Motor neuron (in vitro differentiated cells): ENCODE results near the gene PTGES3L. TPM values are rescaled to one million over a fixed set of nuclear protein-coding genes. Genes with fewer than 3 reads are reported as not detected.
A peak's percentile ranks its signal among the peaks of the same experiment; 100 is the strongest.
"Not testable (repeated sequence)": the region's sequence is repeated elsewhere in the genome, so short reads cannot be mapped to it uniquely, and the experiment has no call there.

Experiments used
- ATAC-seq, 8 experiments: fragments of 200-7000 bp; cut with Tn5 transposase; replicated peaks in 6 of 8; 2 replicates each; pipeline ENCODE4 v1.8.0; 2021; ENCODE audit warnings: mild to moderate bottlenecking in 8 of 8, moderate library complexity in 8 of 8
- H3K27ac ChIP-seq, 2 donors: fragments of 250-450 bp; sonication (Bioruptor Pico); 2 replicates each; pipeline ENCODE4 v1.9.0; 2021; ENCODE audit warnings: antibody characterized with exemption in 2 of 2, mild to moderate bottlenecking in 2 of 2, moderate library complexity in 1 of 2
- H3K4me1 ChIP-seq, 2 donors: fragments of 250-450 bp; sonication (Bioruptor Pico); replicated peaks in 1 of 2; 2 replicates each; pipeline ENCODE4 v1.6.1; 2021; ENCODE audit warnings: antibody characterized with exemption in 2 of 2, mild to moderate bottlenecking in 2 of 2, moderate library complexity in 1 of 2
- H3K4me3 ChIP-seq, 5 donors: fragments of 250-450 bp; sonication (Bioruptor Pico); 2 replicates each; pipeline ENCODE4 v1.9.0; 2021; ENCODE audit warnings: antibody characterized with exemption in 5 of 5, mild to moderate bottlenecking in 5 of 5, moderate library complexity in 4 of 5
- WGBS, 10 experiments: fragments of 450-650 bp; shearing (Covaris generic); methylation state at CpG; one replicate each; pipeline ENCODE4 v1.0.0; 2022; 5-methylcytosine and 5-hydroxymethylcytosine counted together
- in situ Hi-C, 9 experiments: fragments of 400-800 bp; cut with MboI; loops; one replicate each; pipeline ENCODE4 v1.15.0; 2021; ENCODE audit warnings: low sequenced_read_pairs in 9 of 9, low pct_unique_long_range_greater_than_20kb in 2 of 9; ENCODE audit not compliant: unreplicated experiment in 9 of 9
- total RNA-seq, 8 experiments: library from RNA; unstranded; fragments of 300-600 nt; gene quantifications; 2 replicates each; pipeline versions ENCODE4 v1.2.3 to v1.2.4, GENCODE V29; 2022

Gene PTGES3L
- total RNA-seq, 8 experiments from 2014 or later, result 0.76 to 3.6 (median 2.0) TPM

- ATAC-seq, result no peak
- 60 to 94% (median 84%) methylated on average over 1 to 5 of the region's 5 CpGs for WGBS, 10 experiments
- Histone ChIP-seq H3K4me3 (no peak overlapping the region), H3K27ac (no peak overlapping the region), H3K4me1 (peaks cover 0 to 17% of the 10 kb centered on the region in 2 donors)
- in situ Hi-C loops, result loop anchor here in 1 of 9 experiments (25.0 kb wide), 1 partner anchor 327 kb away; no protein-coding TSS in a partner anchor
Observed at GRCh38 chr17:43010667-43011308, 30.9 kb upstream of the PTGES3L start.

GRCh38 chr17:43006639-43007551 lies 27.0 kb upstream of the PTGES3L start, which contains the start of gene IFI35:
IFI35 (plus strand) TSS chr17:43006784; CDS start chr17:43006948, 164 bp downstream.
- in situ Hi-C loops, result loop anchor here in 1 of 9 experiments (25.0 kb wide), 1 partner anchor 330 kb away; no protein-coding TSS in a partner anchor
- peak within 1 kb of the TSS; percentile 48 to 49 for H3K27ac ChIP-seq

GRCh38 chr17:43003542-43004172 lies 23.8 kb upstream of the PTGES3L start:
- ATAC-seq, result peak in 3 of 8 experiments; percentile 1 to 11 (median 7)
- WGBS, 10 experiments, result 60 to 100% (median 96%) methylated on average over 1 to 3 of the region's 5 CpGs; no CpG with 5 or more reads in 4 of the 10 experiments
- Histone ChIP-seq H3K27ac (no peak overlapping the region), H3K4me3 (no peak overlapping the region), H3K4me1 (peaks cover 7 to 10% of the 10 kb centered on the region in 2 donors)
- in situ Hi-C loops, result loop anchor here in 1 of 9 experiments (25.0 kb wide), 1 partner anchor 334 kb away; no protein-coding TSS in a partner anchor

More at GRCh38 chr17:43006639-43007551, 27.0 kb upstream of the PTGES3L start, which contains the start of gene IFI35:
- Histone ChIP-seq H3K4me3 (peak within 1 kb of the TSS in 3 of 5 donors; percentile 17 to 24 (median 22)), H3K4me1 (no peaks in the 10 kb centered on the region)
- 0 to 70% (median 25%) methylated on average over 1 to 10 of the region's 18 CpGs; no CpG with 5 or more reads in 3 of the 10 experiments for WGBS, 10 experiments
- peak; percentile 70 to 85 (median 80) for ATAC-seq

- H3K4me3 ChIP-seq, H3K27ac ChIP-seq, ATAC-seq: not testable (repeated sequence)
- H3K4me1 ChIP-seq, result peaks cover 10 to 13% of the 10 kb centered on the region in 2 donors
- WGBS, 10 experiments, result 80 to 100% (median 94%) methylated on average over 2 to 8 of the region's 13 CpGs; no CpG with 5 or more reads in 6 of the 10 experiments
- in situ Hi-C loops, result loop anchor here in 1 of 9 experiments (25.0 kb wide), 1 partner anchor 336 kb away; no protein-coding TSS in a partner anchor
Observed at GRCh38 chr17:43000894-43001293, 21.0 kb upstream of the PTGES3L start.

- in situ Hi-C loops, result no loop called here
- no peak for ATAC-seq
- H3K27ac ChIP-seq, result peak overlapping the region; percentile 72 to 94
Observed at GRCh38 chr17:42999003-42999525, 19.2 kb upstream of the PTGES3L start.

GRCh38 chr17:42997984-42998938 lies 18.4 kb upstream of the PTGES3L start, which contains the start of gene RPL27:
RPL27 (plus strand) TSS chr17:42998419; CDS start chr17:42998751, 332 bp downstream.
- Histone ChIP-seq H3K4me1 (peaks cover 10 to 13% of the 10 kb centered on the region in 2 donors), H3K4me3 (peak within 1 kb of the TSS; percentile 49 to 75 (median 60)), H3K27ac (peak within 1 kb of the TSS; percentile 72 to 94)
- in situ Hi-C loops, result no loop called here
- ATAC-seq, result peak; percentile 86 to 98 (median 96)
- WGBS, 10 experiments, result 0 to 7% (median 0%) methylated on average over 1 to 27 of the region's 49 CpGs; no CpG with 5 or more reads in 1 of the 10 experiments

More at GRCh38 chr17:42999003-42999525, 19.2 kb upstream of the PTGES3L start:
- WGBS, 10 experiments, result 2 to 33% (median 9%) methylated on average over 1 to 9 of the region's 10 CpGs; no CpG with 5 or more reads in 3 of the 10 experiments
- H3K4me1 ChIP-seq, result peaks cover 10 to 13% of the 10 kb centered on the region in 2 donors
- peak overlapping the region; percentile 49 to 75 (median 60) for H3K4me3 ChIP-seq

GRCh38 chr17:42997390-42997983 lies 17.6 kb upstream of the PTGES3L start:
- Histone ChIP-seq H3K4me1 (peaks cover 10 to 13% of the 10 kb centered on the region in 2 donors), H3K27ac (peak overlapping the region in 1 of 2 donors; percentile 49), H3K4me3 (peak overlapping the region; percentile 2 to 75 (median 25))
- ATAC-seq, result peak in 2 of 8 experiments; percentile 0 to 1
- in situ Hi-C loops, result no loop called here
- 0 to 43% (median 27%) methylated on average over 1 to 5 of the region's 5 CpGs; no CpG with 5 or more reads in 1 of the 10 experiments for WGBS, 10 experiments

- H3K4me3 ChIP-seq, H3K4me1 ChIP-seq, in situ Hi-C loops, ATAC-seq, H3K27ac ChIP-seq: not testable (repeated sequence)
- WGBS, 10 experiments, result 20 to 100% (median 82%) methylated on average over 1 to 10 of the region's 10 CpGs; no CpG with 5 or more reads in 2 of the 10 experiments
Observed at GRCh38 chr17:42993913-42994312, 14.0 kb upstream of the PTGES3L start.

- no peak overlapping the region for H3K4me3 ChIP-seq
- in situ Hi-C loops, result no loop called here
- 83 to 100% (median 95%) methylated on average over 1 to 5 of the region's 5 CpGs; no CpG with 5 or more reads in 4 of the 10 experiments for WGBS, 10 experiments
- H3K4me1 ChIP-seq, result peaks cover 0 to 6% of the 10 kb centered on the region in 2 donors
- no peak overlapping the region for H3K27ac ChIP-seq
- ATAC-seq, result no peak
Observed at GRCh38 chr17:42992872-42993271, 13.0 kb upstream of the PTGES3L start.

GRCh38 chr17:42991471-42991870 lies 11.6 kb upstream of the PTGES3L start:
- in situ Hi-C loops, result no loop called here
- no peak overlapping the region for H3K4me3 ChIP-seq
- H3K27ac ChIP-seq, result no peak overlapping the region
- H3K4me1 ChIP-seq, result no peaks in the 10 kb centered on the region
- ATAC-seq, result peak in 2 of 8 experiments; percentile 16 to 20
- WGBS, 10 experiments, result 83 to 100% (median 92%) methylated on average over 1 to 4 of the region's 6 CpGs; no CpG with 5 or more reads in 4 of the 10 experiments
